ENCODE measurements around the gene LHFPL3.

Gene LHFPL3

GRCh38 chr7:104851268-104851667, 522.9 kb downstream of the LHFPL3 start:
- DNase-seq, result no peak

GRCh38 chr7:104852386-104852785, 524.0 kb downstream of the LHFPL3 start:
- DNase-seq, result no peak

GRCh38 chr7:104855861-104856260, 527.5 kb downstream of the LHFPL3 start:
- DNase-seq, result peak; percentile 49

DNA sequence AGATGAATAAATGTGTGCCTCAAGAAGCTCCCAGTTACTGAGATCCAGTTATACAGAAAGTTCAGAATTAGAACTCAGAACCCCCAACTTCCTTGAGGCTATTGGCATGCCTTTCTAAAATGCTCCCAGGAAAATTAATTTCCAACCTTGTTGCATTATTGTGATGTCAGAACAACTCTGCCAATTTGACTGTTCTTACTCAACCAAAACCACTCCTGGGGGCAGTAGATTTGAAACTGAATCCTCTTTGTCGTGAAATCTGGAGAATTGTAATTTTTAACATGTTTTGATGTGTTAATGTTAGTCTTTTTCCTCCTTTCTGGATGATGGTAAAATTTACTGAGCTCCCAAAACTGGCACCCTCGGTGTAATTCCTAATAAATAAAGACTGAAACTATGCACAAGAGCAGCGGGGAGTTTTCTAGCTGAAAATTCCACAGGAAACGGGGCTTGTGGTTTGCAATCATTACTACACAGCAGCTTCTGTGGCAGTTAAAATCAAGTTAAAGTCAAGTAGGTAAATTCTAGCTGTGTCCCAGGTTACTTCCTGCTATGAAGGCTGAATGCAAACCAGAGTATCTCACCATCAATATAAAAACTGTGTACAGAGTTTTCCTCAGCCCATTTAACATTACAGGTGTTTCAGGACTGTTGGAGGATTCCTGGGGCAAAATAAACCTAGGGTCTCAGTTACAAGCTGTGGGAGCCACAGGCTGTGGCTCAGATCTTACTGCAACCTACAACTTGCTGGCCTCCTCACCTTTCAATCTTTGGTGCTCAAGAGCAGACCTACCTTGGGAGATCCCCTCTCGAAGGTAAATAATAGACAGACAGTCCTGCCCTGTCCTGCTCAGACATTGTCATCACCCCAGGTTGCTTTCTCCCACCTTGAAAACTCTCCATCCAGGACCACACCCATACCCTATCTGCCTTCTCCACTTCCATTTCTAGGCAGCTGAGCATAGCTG, 529.3 kb downstream of the LHFPL3 start:
- DNase-seq, result no peak

DNA sequence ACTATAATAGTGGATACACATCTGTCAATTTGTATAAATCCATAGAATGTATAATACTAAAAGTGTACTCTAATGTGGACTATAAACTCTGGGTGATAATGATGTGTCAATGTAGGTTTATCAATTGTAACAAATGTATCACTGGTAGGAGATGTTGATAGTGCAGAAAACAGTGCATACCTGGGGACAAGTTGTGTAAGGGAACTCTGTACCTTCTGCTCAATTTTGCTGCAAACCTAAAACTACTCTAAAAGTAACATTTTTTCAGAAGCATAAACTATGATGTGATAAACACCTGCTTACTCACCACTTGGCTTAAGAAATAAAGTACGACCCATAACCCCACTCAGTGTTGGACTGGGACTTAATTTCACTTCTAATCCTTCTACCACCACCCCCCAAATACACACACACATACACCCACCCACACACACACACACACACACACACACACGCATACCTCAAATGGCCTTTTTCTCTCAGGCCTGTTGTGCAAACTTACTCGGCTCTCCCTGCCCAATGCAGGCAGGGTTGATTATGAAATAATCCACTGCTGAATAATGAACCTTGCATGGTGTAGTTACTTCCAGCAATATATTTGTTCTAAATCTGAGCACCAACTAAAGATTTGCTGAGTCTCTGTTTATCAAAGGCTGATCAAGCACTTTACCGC, 531.5 kb downstream of the LHFPL3 start:
- no peak for DNase-seq

GRCh38 chr7:104861729-104862390, 533.5 kb downstream of the LHFPL3 start:
- no peak for DNase-seq

DNA sequence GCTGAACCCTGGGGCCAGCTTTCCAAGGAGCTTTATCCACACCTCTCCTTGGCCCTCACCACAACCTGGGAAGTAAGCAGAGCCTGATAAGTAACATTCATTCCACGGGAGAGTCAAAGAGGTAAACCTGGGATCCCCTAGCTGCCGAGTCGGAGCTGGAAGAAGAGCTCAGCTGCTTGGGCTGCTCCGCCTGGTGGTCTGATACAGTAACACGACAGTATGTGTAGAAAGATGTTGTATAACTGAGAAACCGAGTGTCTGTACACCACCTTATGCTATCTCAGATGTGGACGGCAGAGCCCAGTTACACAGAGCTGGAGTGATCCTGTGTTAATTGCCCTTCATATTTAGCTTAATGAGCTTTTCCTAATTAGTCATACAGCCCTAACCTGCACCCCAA, 534.3 kb downstream of the LHFPL3 start:
- DNase-seq, result peak; percentile 5

- DNase-seq, result no peak
These were observed 545.0 kb downstream of the LHFPL3 start for GRCh38 chr7:104873401-104873800.

GRCh38 chr7:104878577-104878976, 550.2 kb downstream of the LHFPL3 start:
- DNase-seq, result no peak

DNA sequence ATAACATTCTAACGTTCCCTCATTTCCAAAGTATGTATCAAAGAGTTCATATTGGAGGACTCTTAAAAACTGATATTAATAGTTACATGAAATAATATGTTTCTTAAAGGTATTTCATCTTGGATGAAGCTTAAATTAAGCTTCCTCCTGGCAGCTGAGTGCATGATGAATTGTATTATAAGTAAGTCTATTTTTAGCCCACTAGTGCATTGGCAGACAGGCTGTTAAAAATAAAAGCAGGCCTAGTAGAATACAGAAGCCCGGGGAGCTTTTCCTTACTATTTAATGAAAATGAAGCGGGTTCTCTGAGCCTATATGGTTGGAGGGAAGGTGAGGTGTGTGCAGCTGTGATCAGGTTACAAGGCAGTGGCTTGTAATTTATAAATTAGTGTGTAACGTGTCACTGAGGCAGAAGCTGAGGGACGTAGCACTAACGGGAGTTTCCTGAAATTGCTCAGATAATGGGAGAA, 554.9 kb downstream of the LHFPL3 start:
- peak; percentile 70 for DNase-seq

DNA sequence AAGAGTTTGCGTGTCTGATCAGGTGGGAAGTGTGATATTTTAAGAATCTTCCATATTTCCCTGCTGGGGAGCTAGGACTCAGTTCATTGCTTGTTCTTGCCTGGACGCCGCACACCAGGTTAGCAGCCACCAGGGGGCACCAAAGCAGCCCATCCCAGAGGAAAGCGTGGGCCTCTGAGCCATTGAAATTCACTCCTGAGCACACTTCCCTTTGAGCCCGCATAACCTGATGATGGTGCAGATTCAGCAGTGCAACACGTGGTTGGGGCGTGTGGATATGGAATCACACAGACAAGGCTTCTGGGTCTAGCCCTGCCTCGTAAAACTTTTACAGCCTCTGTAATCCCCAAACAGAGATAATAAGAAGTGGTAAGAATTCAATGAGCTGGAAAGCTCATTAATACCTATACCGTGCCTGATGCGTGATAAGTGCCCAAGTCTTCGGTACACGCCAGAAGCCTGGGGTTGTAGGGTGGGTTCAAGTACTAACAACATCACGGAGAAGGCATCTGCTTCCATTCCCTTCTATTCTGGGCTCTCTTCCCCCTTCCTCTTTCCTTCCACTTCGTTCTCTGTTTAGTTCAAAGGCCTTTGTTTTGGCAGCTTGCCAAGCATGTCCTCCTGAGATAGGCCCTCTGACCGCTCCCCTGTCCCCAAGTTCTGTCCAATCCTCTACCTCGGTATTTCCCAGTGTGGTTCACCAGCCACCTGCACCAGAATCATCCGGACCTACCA, 555.5 kb downstream of the LHFPL3 start:
- DNase-seq, result peak; percentile 71

GRCh38 chr7:104886651-104887050, 558.2 kb downstream of the LHFPL3 start:
- no peak for DNase-seq

DNA sequence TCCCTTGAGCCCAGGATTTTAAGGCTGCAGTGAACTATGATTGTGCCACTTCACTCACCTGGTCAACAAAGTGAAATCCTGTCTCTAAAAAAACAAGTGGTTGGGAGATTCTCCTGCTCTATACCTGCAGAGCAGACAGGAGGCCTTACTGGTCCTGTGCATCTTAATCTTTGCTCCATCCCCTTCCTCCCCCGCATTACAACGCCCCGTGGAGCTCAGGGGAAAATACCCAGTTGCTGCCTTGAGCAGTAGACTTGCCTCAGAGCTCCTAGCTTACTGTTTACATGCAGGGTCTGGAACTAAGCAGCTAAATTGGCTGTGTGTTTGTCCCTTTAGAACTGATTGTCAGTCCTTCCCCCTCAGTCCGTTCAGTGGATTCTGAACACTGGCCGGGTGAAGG, 561.8 kb downstream of the LHFPL3 start:
- no peak for DNase-seq

DNA sequence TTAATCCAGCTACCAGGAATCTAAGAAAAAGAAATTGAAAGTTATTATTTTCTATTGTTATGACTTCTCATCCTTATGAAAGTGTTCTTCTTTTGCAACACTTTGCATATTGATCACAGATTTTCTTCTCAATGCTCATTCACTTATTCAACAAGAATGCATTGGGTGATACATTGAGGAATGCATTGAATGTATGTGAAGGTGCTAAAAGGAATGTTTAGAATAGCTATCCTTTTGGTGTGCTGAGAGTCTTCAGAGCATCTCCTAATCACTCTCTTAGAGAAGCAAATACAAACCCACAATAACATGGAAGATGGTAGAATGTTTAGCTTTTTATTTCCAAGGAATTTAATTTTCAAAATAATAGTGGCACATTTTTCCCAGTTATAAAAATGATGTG, 563.5 kb downstream of the LHFPL3 start:
- no peak for DNase-seq

DNA sequence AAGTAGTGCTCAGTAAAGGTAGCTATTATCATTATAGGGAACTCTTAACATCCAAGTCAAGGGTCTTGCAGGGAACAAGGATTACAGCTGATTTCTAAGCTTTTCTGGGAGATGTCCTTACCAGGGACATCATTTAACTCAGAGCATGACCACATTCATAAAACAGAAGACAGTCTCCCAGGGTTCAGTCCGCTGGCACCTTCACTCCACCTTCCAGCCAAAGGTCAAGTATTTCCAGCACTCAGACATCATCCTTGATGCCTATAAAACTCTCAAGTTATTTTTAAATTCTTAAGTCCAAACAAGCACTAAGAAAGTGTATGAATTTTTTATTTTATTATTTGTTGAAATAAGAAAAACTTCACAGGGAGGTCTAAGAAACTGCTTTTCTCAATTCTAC, 565.9 kb downstream of the LHFPL3 start:
- no peak for DNase-seq

DNA sequence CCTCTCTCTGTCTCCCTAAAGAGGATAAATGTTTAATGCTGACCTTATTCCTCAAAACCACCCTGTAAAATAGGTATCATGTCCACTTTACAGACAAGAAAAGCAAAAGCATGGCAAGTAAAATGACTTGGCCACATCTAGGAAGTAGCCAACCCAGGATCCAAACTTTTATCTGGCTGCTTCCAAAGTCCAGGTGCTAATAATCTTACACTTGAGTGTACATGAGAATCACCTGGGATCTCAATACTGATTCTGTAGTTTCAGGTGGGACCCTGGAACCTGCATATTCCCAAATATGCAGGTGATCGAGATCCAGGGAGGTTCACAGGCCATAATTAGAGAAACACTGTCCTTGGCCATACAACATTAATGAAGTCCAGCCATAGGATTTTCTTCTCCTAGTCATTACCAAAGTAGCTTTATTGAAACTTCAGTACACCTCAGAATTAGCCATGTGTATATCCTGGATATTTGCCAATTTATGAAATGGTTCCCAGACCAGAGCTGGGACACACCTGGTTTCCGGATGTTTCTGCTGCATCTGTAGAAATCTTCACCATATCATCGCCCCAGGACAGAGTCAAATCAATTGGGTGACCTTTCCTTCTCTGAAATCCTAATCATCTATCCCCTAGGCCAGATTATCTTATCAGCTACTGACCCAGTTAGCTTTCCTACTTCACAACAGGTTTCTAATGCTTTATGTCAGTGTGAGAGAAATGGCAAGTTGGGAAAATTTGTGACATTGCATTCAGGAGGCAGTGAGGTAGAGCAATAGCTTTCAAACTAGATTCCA, 566.5 kb downstream of the LHFPL3 start:
- no peak for DNase-seq

- DNase-seq, result no peak
These were observed 567.3 kb downstream of the LHFPL3 start for GRCh38 chr7:104895522-104896236.

GRCh38 chr7:104898434-104898833, 570.0 kb downstream of the LHFPL3 start:
- no peak for DNase-seq

DNA sequence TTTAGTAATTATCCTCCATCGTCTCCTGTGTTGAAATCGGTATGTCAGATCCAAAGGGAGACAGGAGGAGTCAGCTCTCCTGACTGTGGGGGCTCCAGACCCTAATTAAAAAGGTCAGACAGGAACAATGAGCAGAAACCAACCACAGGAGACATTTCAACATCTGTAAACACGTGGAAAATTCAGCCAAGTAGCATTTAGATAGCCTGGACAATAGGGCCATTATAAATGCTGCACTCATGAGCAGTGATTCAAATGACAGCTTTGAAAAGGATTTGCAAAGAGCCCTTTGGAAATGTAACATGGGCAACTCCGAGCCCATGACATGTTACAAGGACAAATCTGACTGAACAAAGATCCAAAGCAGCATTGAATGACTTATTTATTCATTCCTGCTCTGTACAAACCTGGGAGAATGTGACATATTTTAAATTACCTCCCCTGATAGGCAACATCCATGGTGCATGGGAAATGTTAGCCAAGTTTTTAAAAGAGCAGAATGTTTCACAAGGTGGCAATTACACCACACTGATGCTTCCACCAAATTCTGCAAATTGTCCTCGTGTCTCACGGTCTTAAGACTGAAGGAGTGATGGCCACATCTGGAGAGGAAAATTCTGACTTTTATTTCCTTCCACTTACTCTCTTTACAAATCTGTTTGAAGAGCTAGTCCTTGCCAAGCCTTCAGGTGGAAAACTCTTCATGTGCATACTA, 572.3 kb downstream of the LHFPL3 start:
- no peak for DNase-seq

DNA sequence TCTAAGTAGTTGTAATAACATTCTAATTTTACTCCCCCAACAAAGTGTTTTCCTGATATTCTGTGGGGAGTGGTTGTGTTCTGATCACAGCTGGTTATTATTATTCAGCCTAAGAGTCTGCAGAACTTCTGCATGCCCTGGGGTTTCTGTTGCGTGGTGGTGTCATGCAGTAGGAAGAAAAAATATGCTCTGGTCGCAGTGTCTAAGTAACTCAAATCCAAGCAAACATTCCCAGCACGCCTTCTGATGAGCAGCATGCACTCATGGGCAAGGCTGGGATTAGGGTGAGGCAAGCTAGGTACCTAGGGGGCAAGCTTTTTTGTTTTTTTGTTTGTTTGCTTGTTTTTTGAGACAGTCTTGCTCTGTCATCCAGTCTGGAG, 572.8 kb downstream of the LHFPL3 start:
- DNase-seq, result no peak

DNA sequence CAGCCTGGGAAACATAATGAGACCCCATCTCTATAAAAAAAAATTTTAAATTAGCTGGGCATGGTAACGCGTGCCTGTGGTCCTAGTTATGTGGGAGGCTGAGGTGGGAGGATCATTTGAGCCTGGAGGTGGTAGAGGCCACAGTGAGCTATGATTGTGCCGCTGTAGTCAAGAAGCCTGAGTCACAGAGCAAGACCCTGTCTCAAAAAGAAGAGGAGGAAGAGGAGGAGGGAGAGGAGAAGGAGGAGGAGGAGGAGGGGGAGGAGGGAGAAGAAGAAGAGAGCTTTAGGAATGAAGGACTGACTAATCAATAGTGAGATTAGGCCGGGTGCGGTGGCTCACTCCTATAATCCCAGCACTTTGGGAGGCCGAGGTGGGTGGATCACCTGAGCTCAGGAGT, 573.8 kb downstream of the LHFPL3 start:
- no peak for DNase-seq

Measured in NCI-H2171 treated with DMSO at 0.1 percent for 48 hours (cell line).